ENCODE data around the gene FAM161B.
"Not testable (repeated sequence)": the region's sequence is repeated elsewhere in the genome, so short reads cannot be mapped to it uniquely, and the experiment has no call there.

FAM161B gene, protein sequence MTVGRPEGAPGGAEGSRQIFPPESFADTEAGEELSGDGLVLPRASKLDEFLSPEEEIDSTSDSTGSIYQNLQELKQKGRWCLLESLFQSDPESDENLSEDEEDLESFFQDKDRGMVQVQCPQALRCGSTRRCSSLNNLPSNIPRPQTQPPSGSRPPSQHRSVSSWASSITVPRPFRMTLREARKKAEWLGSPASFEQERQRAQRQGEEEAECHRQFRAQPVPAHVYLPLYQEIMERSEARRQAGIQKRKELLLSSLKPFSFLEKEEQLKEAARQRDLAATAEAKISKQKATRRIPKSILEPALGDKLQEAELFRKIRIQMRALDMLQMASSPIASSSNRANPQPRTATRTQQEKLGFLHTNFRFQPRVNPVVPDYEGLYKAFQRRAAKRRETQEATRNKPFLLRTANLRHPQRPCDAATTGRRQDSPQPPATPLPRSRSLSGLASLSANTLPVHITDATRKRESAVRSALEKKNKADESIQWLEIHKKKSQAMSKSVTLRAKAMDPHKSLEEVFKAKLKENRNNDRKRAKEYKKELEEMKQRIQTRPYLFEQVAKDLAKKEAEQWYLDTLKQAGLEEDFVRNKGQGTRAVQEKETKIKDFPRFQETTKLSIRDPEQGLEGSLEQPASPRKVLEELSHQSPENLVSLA

DNA sequence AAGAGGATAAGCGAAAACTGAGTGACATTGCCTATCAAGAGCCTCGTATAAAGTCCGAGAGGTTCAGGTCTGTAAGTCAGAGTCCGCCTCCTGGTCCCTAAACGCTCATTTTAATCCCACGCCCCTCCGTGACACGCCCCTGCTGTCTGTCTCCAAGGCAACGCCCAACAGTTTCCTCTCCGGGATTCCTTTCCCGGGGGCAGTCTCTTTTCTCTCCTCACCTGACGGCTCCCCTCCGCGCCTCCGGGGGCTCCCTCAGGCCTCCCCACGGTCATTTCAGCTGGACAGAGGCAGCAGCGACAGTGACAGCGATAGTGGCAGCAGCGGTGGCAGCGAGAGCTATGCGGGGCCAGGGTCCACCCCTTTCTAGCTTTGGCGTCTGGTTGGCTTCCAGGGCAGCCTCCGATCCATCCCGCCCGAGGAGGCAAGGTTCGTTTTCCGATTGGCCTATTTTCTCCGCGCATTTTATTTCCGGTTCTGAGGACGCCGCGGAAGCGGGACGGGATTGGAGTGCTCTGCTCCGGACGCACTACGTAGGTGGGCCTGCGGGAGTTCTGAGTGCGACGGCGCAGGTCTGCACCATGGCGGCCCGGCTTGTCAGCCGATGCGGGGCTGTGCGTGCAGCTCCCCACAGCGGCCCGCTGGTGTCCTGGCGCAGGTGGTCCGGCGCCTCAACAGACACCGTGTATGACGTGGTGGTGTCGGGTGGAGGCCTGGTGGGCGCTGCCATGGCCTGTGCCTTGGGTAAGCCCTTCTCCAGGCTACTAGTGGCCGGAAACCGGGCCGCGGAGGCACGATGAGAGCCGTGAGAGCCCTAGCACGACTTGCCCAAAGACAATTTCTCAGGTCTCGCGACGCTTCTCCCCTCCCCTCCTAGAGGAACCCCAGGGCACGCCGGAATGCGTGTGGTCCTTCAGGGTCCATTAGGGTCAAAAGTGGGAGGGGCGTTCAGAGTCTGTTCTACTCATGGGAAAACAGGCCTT is at the start of gene FAM161B, which contains the start of gene COQ6:
Gene FAM161B, minus strand, starts transcription at position 343 of the 983 bp plus-strand sequence. Its CDS starts 68 bp downstream, at position 275.
Gene COQ6, plus strand, starts transcription at position 551 of the 983 bp plus-strand sequence. Its CDS starts 31 bp downstream, at position 582.
- DNase-seq (ENCODE audit: low read depth): peak; percentile 73

GRCh38 chr14:73998726-73999125 is 48.8 kb upstream of the FAM161B start:
- no peak for DNase-seq (ENCODE audit: low read depth)

- no peak for DNase-seq (ENCODE audit: low read depth)
These were observed 48.1 kb upstream of the FAM161B start for GRCh38 chr14:73997944-73998447.

- DNase-seq (ENCODE audit: low read depth): no peak
These were observed 47.4 kb upstream of the FAM161B start for GRCh38 chr14:73997108-73997943.

- no peak for DNase-seq (ENCODE audit: low read depth)
These were observed 46.8 kb upstream of the FAM161B start for GRCh38 chr14:73996731-73997107.

DNA sequence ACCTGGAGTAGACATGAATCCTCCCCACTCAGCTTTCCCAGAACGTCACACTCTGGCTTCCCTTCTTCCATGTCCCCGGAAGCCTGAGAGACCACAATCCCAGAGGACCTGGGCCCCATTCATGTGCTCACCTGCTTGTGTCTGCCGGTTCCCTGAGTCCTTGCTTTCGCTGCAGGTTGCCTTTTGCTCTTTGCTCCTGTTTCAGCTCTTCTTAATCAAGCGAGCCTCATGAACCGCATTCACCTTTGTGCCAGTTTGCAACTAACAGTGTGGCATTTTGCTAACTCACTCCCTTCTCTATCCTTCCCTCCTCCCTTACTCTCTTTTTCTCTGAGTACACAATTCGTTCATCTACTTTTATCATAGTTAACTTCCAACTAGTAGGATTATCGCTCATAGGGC is 46.1 kb upstream of the FAM161B start:
- DNase-seq (ENCODE audit: low read depth): no peak

DNA sequence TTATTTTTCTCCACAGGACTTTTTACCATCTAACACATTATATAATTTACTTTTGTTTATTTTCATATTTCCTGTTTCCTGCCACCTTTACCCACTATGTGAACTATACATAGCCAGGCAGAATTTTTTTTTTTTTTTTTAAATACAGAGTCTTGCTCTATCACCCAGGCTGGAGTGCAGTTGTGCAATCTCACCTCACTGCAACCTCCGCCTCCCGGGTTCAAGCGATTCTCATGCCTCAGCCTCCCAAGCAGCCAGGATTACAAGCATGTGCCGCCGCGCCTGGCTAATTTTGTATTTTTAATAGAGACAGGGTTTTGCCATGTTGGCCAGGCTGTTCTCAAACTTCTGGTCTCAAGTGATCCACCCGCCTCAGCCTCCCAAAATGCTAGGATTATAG is 45.0 kb upstream of the FAM161B start:
- DNase-seq (ENCODE audit: low read depth): not testable (repeated sequence)

DNA sequence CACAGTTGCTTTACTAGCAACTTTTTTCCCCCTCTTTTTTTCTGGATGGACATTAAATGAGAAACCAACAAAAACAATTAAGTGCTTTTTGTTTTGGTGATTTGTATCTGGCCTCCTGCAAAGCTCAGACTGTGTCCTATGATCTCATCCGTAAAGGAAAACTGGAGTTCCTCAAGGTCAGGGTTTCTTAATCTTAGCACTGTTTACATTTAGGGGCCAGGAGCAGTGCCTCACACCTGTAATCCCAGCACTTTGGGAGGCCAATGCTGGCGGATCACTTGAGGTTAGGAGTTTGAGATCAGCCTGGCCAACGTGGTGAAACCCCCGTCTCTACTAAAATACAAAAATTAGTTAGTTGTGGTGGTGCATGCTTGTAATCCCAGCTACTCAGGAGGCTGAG is 41.2 kb upstream of the FAM161B start:
- DNase-seq (ENCODE audit: low read depth): no peak

DNA sequence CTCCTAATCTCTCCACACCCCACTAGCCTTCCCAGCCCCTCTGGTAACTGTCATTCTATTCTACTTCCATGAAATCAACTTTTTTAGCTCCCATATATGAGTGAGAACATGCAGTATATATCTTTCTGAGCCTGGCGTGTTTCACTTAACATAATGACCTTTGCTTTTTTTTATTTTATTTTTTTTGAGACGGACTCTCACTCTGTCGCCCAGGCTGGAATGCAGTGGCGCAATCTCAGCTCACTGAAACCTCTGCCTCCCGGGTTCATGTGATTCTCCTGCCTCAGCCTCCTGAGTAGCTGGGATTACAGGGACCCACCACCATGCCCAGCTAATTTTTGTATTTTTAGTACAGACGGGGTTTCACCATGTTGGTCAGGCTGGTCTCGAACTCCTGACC is 38.8 kb upstream of the FAM161B start:
- not testable (repeated sequence) for DNase-seq (ENCODE audit: low read depth)

DNA sequence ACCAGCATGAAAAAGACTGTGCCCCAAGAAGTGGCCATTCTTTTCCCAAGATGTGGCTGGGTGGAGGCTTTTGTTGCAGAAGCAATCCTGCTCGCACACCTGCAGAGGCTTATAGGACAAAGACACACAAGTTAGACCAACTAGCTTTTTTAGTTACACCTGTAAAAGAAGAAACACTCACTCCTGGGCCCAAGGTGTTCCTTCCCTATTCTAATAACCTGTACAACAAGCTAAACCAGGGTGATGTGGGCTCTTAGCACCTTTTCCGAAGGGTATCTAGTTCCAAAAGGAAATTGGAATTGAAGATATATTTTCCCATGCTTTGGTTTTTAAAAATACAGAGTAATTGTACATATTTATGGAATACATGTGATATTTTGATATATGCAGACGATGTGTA is 38.2 kb upstream of the FAM161B start:
- no peak for DNase-seq (ENCODE audit: low read depth)

- no peak for DNase-seq (ENCODE audit: low read depth)
These were observed 28.0 kb upstream of the FAM161B start for GRCh38 chr14:73977896-73978295.

- no peak for DNase-seq (ENCODE audit: low read depth)
These were observed 26.2 kb upstream of the FAM161B start for GRCh38 chr14:73976125-73976524.

DNA sequence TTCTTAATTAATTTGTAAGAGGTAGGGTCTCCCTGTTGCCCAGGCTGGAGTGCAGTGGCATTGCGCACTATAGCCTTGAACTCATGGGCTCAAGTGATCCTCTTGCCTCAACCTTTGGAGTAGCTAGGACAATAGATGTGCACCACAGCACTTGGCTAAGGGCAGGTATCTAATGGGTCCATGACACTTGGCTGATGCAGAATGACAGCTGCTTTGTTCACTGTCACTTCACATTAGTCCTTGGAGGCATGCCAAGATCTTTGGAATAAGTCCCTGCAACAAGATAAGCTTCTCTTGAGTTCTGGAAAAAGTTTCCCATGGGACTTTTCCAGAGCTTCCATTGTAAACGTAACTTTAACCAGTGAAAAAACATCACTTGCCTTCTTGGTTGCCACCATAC is 23.6 kb upstream of the FAM161B start:
- DNase-seq (ENCODE audit: low read depth): no peak

- DNase-seq (ENCODE audit: low read depth): no peak
These were observed 19.0 kb upstream of the FAM161B start for GRCh38 chr14:73968885-73969284.

DNA sequence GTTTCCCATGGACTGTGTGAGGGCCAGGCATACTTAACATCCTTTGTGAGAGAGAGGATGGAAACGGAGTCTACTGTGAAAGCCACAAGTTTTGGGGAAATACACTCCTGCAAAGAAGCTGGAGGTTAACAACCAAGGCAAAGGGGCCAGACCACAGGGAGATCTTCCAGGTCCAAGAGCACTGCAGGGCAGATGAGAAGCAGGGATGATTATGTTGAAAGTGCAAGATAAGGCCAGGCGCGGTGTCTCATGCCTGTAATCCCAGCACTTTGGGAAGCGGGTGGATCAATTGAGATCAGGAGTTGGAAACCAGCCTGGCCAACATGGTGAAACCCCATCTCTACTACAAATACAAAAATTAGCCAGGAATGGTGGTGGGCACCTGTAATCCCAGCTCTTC is 15.3 kb upstream of the FAM161B start:
- DNase-seq (ENCODE audit: low read depth): no peak

GRCh38 chr14:73961192-73961591 is 11.3 kb upstream of the FAM161B start:
- no peak for DNase-seq (ENCODE audit: low read depth)

GRCh38 chr14:73958591-73958990 is 8.7 kb upstream of the FAM161B start:
- no peak for DNase-seq (ENCODE audit: low read depth)

DNA sequence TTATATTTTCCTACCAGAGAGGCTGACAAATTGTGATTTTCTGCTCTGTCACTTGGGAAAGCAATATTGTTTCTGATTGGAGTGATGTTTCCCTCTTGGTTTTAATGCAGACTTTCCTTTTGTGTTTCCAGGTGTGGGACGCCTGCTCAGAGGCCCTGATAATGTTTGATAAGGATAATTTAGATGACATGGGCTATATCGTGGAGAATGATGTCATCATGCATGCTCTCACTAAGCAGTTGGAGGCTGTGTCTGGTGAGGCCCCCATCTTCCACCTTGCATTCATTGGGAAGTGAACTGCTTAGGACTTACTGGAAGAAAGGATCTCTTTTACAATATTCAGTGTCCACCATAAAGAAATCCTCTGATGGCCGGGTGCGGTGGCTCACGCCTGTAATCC is 5.8 kb upstream of the FAM161B start:
- DNase-seq (ENCODE audit: low read depth): no peak

DNA sequence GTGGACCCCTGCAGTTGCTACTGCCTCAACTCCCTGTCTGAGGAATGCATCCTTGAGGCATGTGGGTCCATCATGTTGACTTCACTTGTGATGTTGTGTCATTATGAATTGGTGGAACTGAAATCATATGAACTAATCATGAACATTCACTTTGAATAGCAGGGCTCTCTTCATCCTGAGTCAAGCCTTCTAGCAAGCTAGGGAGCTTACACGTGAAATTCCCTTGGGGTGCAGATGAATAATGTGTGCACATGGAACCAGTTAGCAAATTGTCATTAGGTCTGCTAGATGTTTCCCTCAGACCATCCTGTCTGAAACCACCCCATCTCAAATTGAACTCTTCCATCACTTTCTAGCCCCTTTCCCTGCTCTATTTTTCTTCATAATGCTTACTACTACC is 3.8 kb upstream of the FAM161B start:
- no peak for DNase-seq (ENCODE audit: low read depth)

GRCh38 chr14:73945159-73945670 is 4.7 kb downstream of the FAM161B start:
- no peak for DNase-seq (ENCODE audit: low read depth)
